ENCODE results near the gene RNF213. TPM values are rescaled to one million over a fixed set of nuclear protein-coding genes. Genes with fewer than 3 reads are reported as not detected.
A peak's percentile ranks its signal among the peaks of the same experiment; 100 is the strongest.

The RNF213 gene
- total RNA-seq, 1 experiment from 2014 or later, result 44.5 TPM

GRCh38 chr17:80414803-80415625 lies 154.4 kb downstream of the RNF213 start, which contains the start of gene ENDOV:
TSS of gene ENDOV (plus strand) at chr17:80415167. CDS start at chr17:80415195, 28 bp downstream.
- intact Hi-C loops (cut with micrococcal nuclease), result no loop called here
- H2AFZ ChIP-seq (ENCODE audit: low read depth, low read length, poor library complexity, severe bottlenecking), result peak within 1 kb of the TSS; percentile 86
- CTCF ChIA-PET, result interaction anchor here (1.1 to 2.0 kb wide), 4 partner anchors 12 to 406 kb away, joined by 3 to 5 read pairs (median 4); partner anchors contain the start of gene GAA
- POLR2A ChIA-PET, result no interaction called here
- peaks cover 12 to 15% of the 10 kb centered on the region in 2 experiments; a peak in 3 of 4 replicates for H3K4me1 ChIP-seq (ENCODE audit: control insufficient read depth in 1 of 2, insufficient read depth in 2 of 2, low read length in 2 of 2)
- TF ChIP-seq POLR2AphosphoS5 (IDR thresholded peaks at IDR 0.05; ENCODE audit: low read depth, low read length) (peak; percentile 88), CTCF (IDR thresholded peaks at IDR 0.05 in 2 of 3, conservative IDR thresholded peaks at IDR 0.05 in 1 of 3; ENCODE audit: borderline replicate concordance in 1 of 3, insufficient read depth in 1 of 3, low read depth in 2 of 3, low read length in 2 of 3) (no peak), SIN3A (IDR thresholded peaks at IDR 0.05; ENCODE audit: low read depth) (peak; percentile 75), ZFX (IDR thresholded peaks at IDR 0.05) (peak; percentile 92), EZH2 (IDR thresholded peaks at IDR 0.05) (no peak), REST (IDR thresholded peaks at IDR 0.05; ENCODE audit: low read depth) (no peak), YY1 (IDR thresholded peaks at IDR 0.05; ENCODE audit: extremely low read depth, insufficient replicate concordance, low read depth, low read length) (peak; percentile 72), SRF (IDR thresholded peaks at IDR 0.05; ENCODE audit: low read depth) (peak; percentile 86; the same call in 1 of the 2 replicates), ELF1 (IDR thresholded peaks at IDR 0.05; ENCODE audit: borderline replicate concordance, low read depth) (peak; percentile 86; the same call in 1 of the 2 replicates), MAX (IDR thresholded peaks at IDR 0.05) (peak; percentile 69; the same call in 1 of the 2 replicates), CEBPB (IDR thresholded peaks at IDR 0.05; ENCODE audit: low read depth) (no peak)
- RAD21 ChIA-PET (ENCODE audit: low non-redundant PET in 1 of 2, low total read pairs in 2 of 2, uncharacterized antibody in 2 of 2, unreplicated experiment in 2 of 2), result no interaction called here
- TSS peak; percentile 61 for BruUV-seq (replicated peaks)
- H3K4me3 ChIP-seq (replicated peaks in 1 of 2; ENCODE audit: low read depth in 1 of 2, low read length in 2 of 2), result peak within 1 kb of the TSS; percentile 99 to 100
- H3K9ac ChIP-seq (ENCODE audit: low read length), result peak within 1 kb of the TSS; percentile 91
- no peaks in the 10 kb centered on the region for H3K9me3 ChIP-seq (ENCODE audit: control insufficient read depth in 1 of 2, insufficient read depth in 1 of 2, low read depth in 1 of 2, low read length in 2 of 2)
- H3K27me3 ChIP-seq (ENCODE audit: insufficient read depth, low read length), result no peaks in the 10 kb centered on the region
- H3K4me2 ChIP-seq (ENCODE audit: low read length), result peak within 1 kb of the TSS; percentile 92
- no peaks in the 10 kb centered on the region for H3K9me2 ChIP-seq (ENCODE audit: insufficient read depth)
- peaks cover 0 to 11% of the 10 kb centered on the region in 2 experiments; a peak in 1 of 4 replicates for H3K36me3 ChIP-seq (ENCODE audit: control insufficient read depth in 1 of 2, insufficient read depth in 2 of 2, low read length in 2 of 2)
- H3K27ac ChIP-seq (ENCODE audit: low read depth, low read length), result peak within 1 kb of the TSS; percentile 81
- peak; percentile 93 for DNase-seq (ENCODE audit: low read depth, low spot score)
- H4K20me1 ChIP-seq (ENCODE audit: insufficient read depth), result no peaks in the 10 kb centered on the region
- H3K79me2 ChIP-seq (ENCODE audit: insufficient read depth, low read length), result peaks cover 23% of the 10 kb centered on the region
- peak; percentile 91 for ATAC-seq
